CD4-positive, alpha-beta memory T cell (primary cell): ENCODE data around the gene SPTBN5. TPM values are rescaled to one million over a fixed set of nuclear protein-coding genes. Genes with fewer than 3 reads are reported as not detected.

Experiments
- CTCF ChIA-PET: fragments of 350-600 bp; sonication (Branson Sonifier 250); formaldehyde crosslinking; loops from one replicate; lab custom pipeline; 2021; ENCODE audit warnings: inconsistent platforms; ENCODE audit not compliant: partially characterized antibody; lab: Charles Lee
- POLR2A ChIA-PET: fragments of 350-600 bp; sonication (Branson Sonifier 250); formaldehyde crosslinking; loops from one replicate; lab custom pipeline; 2021; ENCODE audit not compliant: partially characterized antibody; lab: Charles Lee
- DNase-seq, 5 donors: peaks; one replicate each; pipeline versions ENCODE4 v3.0.0 to v3.0.0-alpha.2; 2020 to 2022; ENCODE audit warnings: mixed read lengths in 1 of 5
- H3K27ac ChIP-seq: one replicate; pipeline ENCODE4 v1.7.0; 2013; ENCODE audit warnings: low read depth, low read length
- H3K27me3 ChIP-seq: 2 replicates; pipeline ENCODE4 v1.7.0; 2013; ENCODE audit warnings: mild to moderate bottlenecking, low read length, moderate library complexity; ENCODE audit not compliant: insufficient read depth
- H3K36me3 ChIP-seq: 2 replicates; pipeline ENCODE4 v1.7.0; 2013; ENCODE audit warnings: mild to moderate bottlenecking, low read length, moderate library complexity; ENCODE audit not compliant: insufficient read depth
- H3K4me1 ChIP-seq: 2 replicates; pipeline ENCODE4 v1.7.0; 2013; ENCODE audit warnings: mild to moderate bottlenecking, low read length, moderate library complexity; ENCODE audit not compliant: insufficient read depth
- H3K4me3 ChIP-seq, 2 donors: one replicate each; pipeline ENCODE4 v1.7.0; 2013; ENCODE audit warnings: low read length in 2 of 2, mild to moderate bottlenecking in 1 of 2
- H3K9me3 ChIP-seq, 2 donors: one replicate each; pipeline ENCODE4 v1.7.0; 2013; ENCODE audit warnings: low read length in 2 of 2, control low read depth in 1 of 2; ENCODE audit not compliant: control insufficient read depth in 1 of 2
- H3K27ac Mint-ChIP-seq, 7 donors: one replicate each; pipeline ENCODE4 v1.8.0; 2020 to 2021; ENCODE audit warnings: mixed read lengths in 7 of 7, mild to moderate bottlenecking in 6 of 7, inconsistent platforms in 3 of 7, moderate library complexity in 3 of 7
- H3K27me3 Mint-ChIP-seq, 2 donors: one replicate each; pipeline ENCODE4 v1.8.0; 2020 to 2021; ENCODE audit warnings: mixed read lengths in 2 of 2
- H3K36me3 Mint-ChIP-seq, 2 donors: one replicate each; pipeline ENCODE4 v1.8.0; 2020 to 2021; ENCODE audit warnings: mixed read lengths in 2 of 2, inconsistent platforms in 1 of 2, mild to moderate bottlenecking in 1 of 2
- H3K4me1 Mint-ChIP-seq, 4 donors: one replicate each; pipeline ENCODE4 v1.8.0; 2020 to 2021; ENCODE audit warnings: mixed read lengths in 4 of 4, mild to moderate bottlenecking in 1 of 4
- H3K4me3 Mint-ChIP-seq, 8 donors: one replicate each; pipeline ENCODE4 v1.8.0; 2020 to 2021; ENCODE audit warnings: mixed read lengths in 8 of 8, mild to moderate bottlenecking in 7 of 8, moderate library complexity in 6 of 8, inconsistent platforms in 3 of 8
- H3K9me3 Mint-ChIP-seq, 8 donors: one replicate each; pipeline ENCODE4 v1.8.0; 2020 to 2021; ENCODE audit warnings: mixed read lengths in 8 of 8, mild to moderate bottlenecking in 5 of 8, inconsistent platforms in 3 of 8, moderate library complexity in 1 of 8
- intact Hi-C: fragments of 100-400 bp; cut with micrococcal nuclease; formaldehyde crosslinking; loops from one replicate; pipeline ENCODE4 v1.15.1; 2023
- polyA plus RNA-seq, 2 donors: library from polyadenylated mRNA; unstranded; fragments of 300-500 nt; fragmentation: Illumina TruSeq; gene quantifications; one replicate each; pipeline ENCODE4 v1.2.3, GENCODE V29; 2021
- total RNA-seq, 2 experiments: library from RNA; stranded (reverse); gene quantifications; one replicate each; pipeline ENCODE4 v1.2.3, GENCODE V29; 2021

The SPTBN5 gene
- total and polyA plus RNA-seq, 4 experiments from 2014 or later, result 0.03 to 2.7 (median 2.4) TPM; not detected in 1

- Mint-ChIP-seq H3K4me1 (peaks cover 0 to 12% (median 2%) of the 10 kb centered on the region in 4 donors), H3K4me3 (no peak overlapping the region), H3K36me3 (no peaks in the 10 kb centered on the region), H3K27me3 (no peaks in the 10 kb centered on the region), H3K9me3 (no peaks in the 10 kb centered on the region), H3K27ac (no peak overlapping the region)
- Histone ChIP-seq H3K27me3 (no peaks in the 10 kb centered on the region), H3K9me3 (no peaks in the 10 kb centered on the region), H3K4me1 (peaks cover 6% of the 10 kb centered on the region), H3K27ac (no peak overlapping the region), H3K36me3 (no peaks in the 10 kb centered on the region), H3K4me3 (no peak overlapping the region)
- POLR2A ChIA-PET, result no interaction called here
- no peak for DNase-seq
- intact Hi-C loops, result no loop called here
- CTCF ChIA-PET, result no interaction called here
Observed at GRCh38 chr15:41856262-41856661, 37.6 kb downstream of the SPTBN5 start.

GRCh38 chr15:41855261-41855961 is 38.4 kb downstream of the SPTBN5 start:
- POLR2A ChIA-PET, result no interaction called here
- no peaks in the 10 kb centered on the region for H3K36me3 Mint-ChIP-seq

GRCh38 chr15:41854443-41854842 is 39.4 kb downstream of the SPTBN5 start:
- H3K27me3 ChIP-seq, result no peaks in the 10 kb centered on the region
- DNase-seq, result no peak
- Mint-ChIP-seq H3K9me3 (no peaks in the 10 kb centered on the region), H3K27ac (peak overlapping the region in 1 of 7 donors; percentile 70), H3K36me3 (no peaks in the 10 kb centered on the region), H3K4me3 (no peak overlapping the region), H3K27me3 (no peaks in the 10 kb centered on the region), H3K4me1 (peaks cover 0 to 2% (median 0%) of the 10 kb centered on the region in 4 donors)
- intact Hi-C loops, result no loop called here
- no peaks in the 10 kb centered on the region for H3K9me3 ChIP-seq
- H3K36me3 ChIP-seq, result no peaks in the 10 kb centered on the region
- CTCF ChIA-PET, result interaction anchor here (0.5 kb wide), 1 partner anchor 1367 kb away, joined by 3 read pairs; no protein-coding TSS in a partner anchor
- POLR2A ChIA-PET, result no interaction called here
- H3K4me1 ChIP-seq, result no peaks in the 10 kb centered on the region
- H3K4me3 ChIP-seq, result no peak overlapping the region
- H3K27ac ChIP-seq, result no peak overlapping the region

More at GRCh38 chr15:41855261-41855961, 38.4 kb downstream of the SPTBN5 start:
- Histone ChIP-seq H3K9me3 (no peaks in the 10 kb centered on the region), H3K4me3 (no peak overlapping the region), H3K27me3 (no peaks in the 10 kb centered on the region), H3K27ac (no peak overlapping the region), H3K36me3 (no peaks in the 10 kb centered on the region), H3K4me1 (peaks cover 6% of the 10 kb centered on the region)
- no peaks in the 10 kb centered on the region for H3K27me3 Mint-ChIP-seq
- H3K27ac Mint-ChIP-seq, result no peak overlapping the region
- DNase-seq, result no peak
- CTCF ChIA-PET, result no interaction called here
- peaks cover 0 to 6% (median 2%) of the 10 kb centered on the region in 4 donors for H3K4me1 Mint-ChIP-seq
- intact Hi-C loops, result no loop called here
- H3K4me3 Mint-ChIP-seq, result no peak overlapping the region
- H3K9me3 Mint-ChIP-seq, result no peaks in the 10 kb centered on the region

DNA sequence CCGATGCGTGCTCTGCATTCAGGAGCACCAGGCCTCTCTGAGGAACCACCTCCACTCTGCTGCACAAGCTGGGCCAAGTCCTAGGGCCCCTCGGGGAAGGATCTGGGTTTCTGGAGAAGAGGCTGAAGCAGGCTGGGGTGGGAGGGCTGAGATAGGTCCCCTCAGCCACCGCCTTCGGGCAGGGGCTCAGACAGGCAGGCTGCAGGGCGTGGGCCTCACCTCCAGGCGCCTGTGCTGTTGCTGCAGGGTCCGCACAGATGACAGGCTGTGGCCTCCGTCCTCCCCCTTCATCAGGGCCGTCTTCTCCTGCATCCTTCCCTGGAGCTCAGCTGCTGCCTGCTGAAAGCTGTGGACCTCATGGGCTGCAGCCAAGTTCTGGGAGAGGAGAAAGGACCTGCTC is 40.0 kb downstream of the SPTBN5 start:
- Histone ChIP-seq H3K27ac (no peak overlapping the region), H3K27me3 (no peaks in the 10 kb centered on the region), H3K4me1 (no peaks in the 10 kb centered on the region), H3K36me3 (no peaks in the 10 kb centered on the region), H3K4me3 (no peak overlapping the region), H3K9me3 (no peaks in the 10 kb centered on the region)
- Mint-ChIP-seq H3K4me1 (peaks cover 0 to 2% (median 0%) of the 10 kb centered on the region in 4 donors), H3K4me3 (no peak overlapping the region), H3K27ac (no peak overlapping the region), H3K27me3 (no peaks in the 10 kb centered on the region), H3K9me3 (no peaks in the 10 kb centered on the region), H3K36me3 (peaks cover 0 to 2% of the 10 kb centered on the region in 2 donors)
- ChIA-PET POLR2A (interaction anchor here (0.6 kb wide), 1 partner anchor 120 kb away, joined by 3 read pairs; no protein-coding TSS in a partner anchor), CTCF (interaction anchor here (0.5 to 4.0 kb wide), 2 partner anchors 80 to 1368 kb away, joined by 3 to 19 read pairs; partner anchors contain the start of gene MAPKBP1)
- intact Hi-C loops, result no loop called here
- DNase-seq, result no peak

GRCh38 chr15:41852736-41853590 is 40.9 kb downstream of the SPTBN5 start:
- Histone ChIP-seq H3K9me3 (no peaks in the 10 kb centered on the region), H3K27me3 (no peaks in the 10 kb centered on the region), H3K4me1 (no peaks in the 10 kb centered on the region), H3K27ac (no peak overlapping the region), H3K4me3 (no peak overlapping the region), H3K36me3 (peaks cover 2% of the 10 kb centered on the region)
- intact Hi-C loops, result no loop called here
- H3K9me3 Mint-ChIP-seq, result no peaks in the 10 kb centered on the region
- H3K27ac Mint-ChIP-seq, result no peak overlapping the region
- no peaks in the 10 kb centered on the region for H3K27me3 Mint-ChIP-seq
- H3K4me1 Mint-ChIP-seq, result peaks cover 0 to 2% (median 0%) of the 10 kb centered on the region in 4 donors
- no peak for DNase-seq
- ChIA-PET CTCF (interaction anchor here (3.3 to 4.0 kb wide), 2 partner anchors 51 to 79 kb away, joined by 12 to 19 read pairs; partner anchors contain the start of gene MAPKBP1), POLR2A (interaction anchor here (0.9 to 1.3 kb wide), 3 partner anchors 12 to 23 kb away, joined by 3 to 4 read pairs (median 3); no protein-coding TSS in a partner anchor)
- peak overlapping the region in 1 of 8 donors; percentile 16 for H3K4me3 Mint-ChIP-seq
- H3K36me3 Mint-ChIP-seq, result peaks cover 0 to 10% of the 10 kb centered on the region in 2 donors

DNA sequence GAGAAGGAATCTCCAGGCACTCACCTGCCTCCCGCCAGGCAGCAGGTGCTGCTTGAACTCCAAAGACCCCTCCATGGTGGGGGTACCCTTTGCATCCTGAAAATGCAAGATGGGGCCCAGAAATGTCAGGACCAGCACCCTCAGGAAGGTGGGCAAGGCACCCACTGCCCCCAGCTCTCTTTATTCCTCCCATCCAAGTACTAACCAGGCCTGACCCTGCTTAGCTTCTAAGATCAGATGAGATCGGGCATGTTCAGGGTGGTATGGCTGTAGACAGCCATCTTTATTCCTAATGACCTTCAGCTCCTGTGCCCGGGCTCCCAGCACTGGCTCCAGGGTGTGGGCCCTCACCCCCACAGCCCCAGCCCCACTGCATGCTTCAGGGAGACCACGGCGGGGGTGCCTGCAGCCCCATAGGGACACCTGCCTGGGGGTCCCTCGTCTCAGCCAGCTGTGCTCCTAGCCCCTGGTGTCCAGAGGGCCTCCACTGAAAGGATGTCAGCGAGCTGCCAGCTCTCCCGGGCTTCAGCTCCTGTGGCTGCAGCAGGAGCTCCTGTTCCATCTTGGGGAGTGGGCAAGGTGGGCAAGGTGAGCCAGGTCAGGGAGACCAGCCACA is 42.0 kb downstream of the SPTBN5 start:
- H3K36me3 Mint-ChIP-seq, result peaks cover 0 to 16% of the 10 kb centered on the region in 2 donors
- ChIA-PET CTCF (interaction anchor here (3.3 to 4.0 kb wide), 2 partner anchors 52 to 78 kb away, joined by 12 to 19 read pairs; partner anchors contain the start of gene MAPKBP1), POLR2A (interaction anchor here (0.8 to 1.6 kb wide), 7 partner anchors 13 to 43 kb away, joined by 3 to 5 read pairs (median 3); partner anchors contain the start of gene JMJD7)
- Histone ChIP-seq H3K27me3 (no peaks in the 10 kb centered on the region), H3K9me3 (no peaks in the 10 kb centered on the region), H3K4me3 (no peak overlapping the region), H3K27ac (no peak overlapping the region), H3K4me1 (no peaks in the 10 kb centered on the region), H3K36me3 (peaks cover 8% of the 10 kb centered on the region)
- no peaks in the 10 kb centered on the region for H3K27me3 Mint-ChIP-seq
- H3K4me1 Mint-ChIP-seq, result peaks cover 0 to 2% (median 0%) of the 10 kb centered on the region in 4 donors
- no peak overlapping the region for H3K27ac Mint-ChIP-seq
- no peak overlapping the region for H3K4me3 Mint-ChIP-seq
- intact Hi-C loops, result no loop called here
- no peak for DNase-seq
- no peaks in the 10 kb centered on the region for H3K9me3 Mint-ChIP-seq
